ENCODE results near the gene HMCN2.

DNA sequence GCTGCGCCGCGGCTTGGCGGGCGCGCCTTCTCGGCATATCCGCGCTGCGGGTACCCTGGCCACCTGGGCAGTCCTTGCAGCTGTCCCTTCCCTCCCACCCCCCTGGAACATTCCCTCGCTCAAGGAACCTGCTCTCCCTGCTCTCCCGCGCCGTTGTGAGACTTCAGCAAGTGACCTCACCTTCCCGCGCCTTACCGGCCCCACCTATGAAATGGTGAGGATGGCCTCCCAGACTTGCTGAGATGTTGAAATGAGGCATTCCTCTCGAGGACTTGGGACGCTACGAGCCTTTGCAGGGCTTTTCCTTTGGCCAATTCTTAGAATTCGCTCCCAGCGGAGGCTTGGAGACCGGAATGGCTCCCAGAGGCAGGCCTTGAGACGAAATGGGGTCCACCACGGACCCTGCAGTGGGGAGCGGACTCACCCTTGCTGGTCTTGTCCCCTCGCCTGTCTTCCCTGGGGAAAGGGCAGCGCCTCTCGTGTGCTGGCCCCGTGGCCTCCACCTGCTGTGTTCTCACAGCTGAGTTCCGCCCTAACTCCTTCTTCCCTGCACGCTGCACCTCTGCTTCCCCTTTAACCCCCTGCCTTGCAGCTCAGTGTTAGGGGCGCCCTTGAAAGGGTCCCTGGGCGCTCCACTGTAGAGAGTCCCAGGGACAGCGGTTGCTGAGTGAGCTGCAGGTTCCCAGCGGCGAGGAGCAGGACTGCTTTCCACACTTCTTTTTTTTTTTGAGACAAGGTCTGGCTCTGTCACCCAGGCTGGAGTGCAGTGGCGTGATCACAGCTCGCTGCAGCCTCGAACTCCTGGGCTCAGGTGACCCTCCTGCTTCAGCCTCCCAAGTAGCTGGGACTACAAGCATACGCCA, 907 bp downstream of the HMCN2 start:
- TF ChIP-seq, protein P1, sequence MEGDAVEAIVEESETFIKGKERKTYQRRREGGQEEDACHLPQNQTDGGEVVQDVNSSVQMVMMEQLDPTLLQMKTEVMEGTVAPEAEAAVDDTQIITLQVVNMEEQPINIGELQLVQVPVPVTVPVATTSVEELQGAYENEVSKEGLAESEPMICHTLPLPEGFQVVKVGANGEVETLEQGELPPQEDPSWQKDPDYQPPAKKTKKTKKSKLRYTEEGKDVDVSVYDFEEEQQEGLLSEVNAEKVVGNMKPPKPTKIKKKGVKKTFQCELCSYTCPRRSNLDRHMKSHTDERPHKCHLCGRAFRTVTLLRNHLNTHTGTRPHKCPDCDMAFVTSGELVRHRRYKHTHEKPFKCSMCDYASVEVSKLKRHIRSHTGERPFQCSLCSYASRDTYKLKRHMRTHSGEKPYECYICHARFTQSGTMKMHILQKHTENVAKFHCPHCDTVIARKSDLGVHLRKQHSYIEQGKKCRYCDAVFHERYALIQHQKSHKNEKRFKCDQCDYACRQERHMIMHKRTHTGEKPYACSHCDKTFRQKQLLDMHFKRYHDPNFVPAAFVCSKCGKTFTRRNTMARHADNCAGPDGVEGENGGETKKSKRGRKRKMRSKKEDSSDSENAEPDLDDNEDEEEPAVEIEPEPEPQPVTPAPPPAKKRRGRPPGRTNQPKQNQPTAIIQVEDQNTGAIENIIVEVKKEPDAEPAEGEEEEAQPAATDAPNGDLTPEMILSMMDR (IDR thresholded peaks at IDR 0.05), result no peak
- TF ChIP-seq POLR2A (IDR thresholded peaks at IDR 0.05; ENCODE audit: low read length) (no peak), JUN (IDR thresholded peaks at IDR 0.05) (no peak), CHD4 (IDR thresholded peaks at IDR 0.05; ENCODE audit: borderline replicate concordance) (no peak), ZFP36 (IDR thresholded peaks at IDR 0.05; ENCODE audit: borderline replicate concordance, partially characterized antibody) (no peak), FOSL2 (IDR thresholded peaks at IDR 0.05) (no peak), FOSL2 (CRISPR knock-in tag; IDR thresholded peaks at IDR 0.05) (no peak)
- TF ChIP-seq, protein P2, sequence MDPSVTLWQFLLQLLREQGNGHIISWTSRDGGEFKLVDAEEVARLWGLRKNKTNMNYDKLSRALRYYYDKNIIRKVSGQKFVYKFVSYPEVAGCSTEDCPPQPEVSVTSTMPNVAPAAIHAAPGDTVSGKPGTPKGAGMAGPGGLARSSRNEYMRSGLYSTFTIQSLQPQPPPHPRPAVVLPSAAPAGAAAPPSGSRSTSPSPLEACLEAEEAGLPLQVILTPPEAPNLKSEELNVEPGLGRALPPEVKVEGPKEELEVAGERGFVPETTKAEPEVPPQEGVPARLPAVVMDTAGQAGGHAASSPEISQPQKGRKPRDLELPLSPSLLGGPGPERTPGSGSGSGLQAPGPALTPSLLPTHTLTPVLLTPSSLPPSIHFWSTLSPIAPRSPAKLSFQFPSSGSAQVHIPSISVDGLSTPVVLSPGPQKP (IDR thresholded peaks at IDR 0.05; ENCODE audit: low read depth, low read length), result no peak
- TF ChIP-seq, protein P3, sequence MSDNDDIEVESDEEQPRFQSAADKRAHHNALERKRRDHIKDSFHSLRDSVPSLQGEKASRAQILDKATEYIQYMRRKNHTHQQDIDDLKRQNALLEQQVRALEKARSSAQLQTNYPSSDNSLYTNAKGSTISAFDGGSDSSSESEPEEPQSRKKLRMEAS (IDR thresholded peaks at IDR 0.05), result no peak
